Upper lobe of left lung (tissue), 6 donors: Measurements from ENCODE around the gene DISP3. TPM values are rescaled to one million over a fixed set of nuclear protein-coding genes. Genes with fewer than 3 reads are reported as not detected.

ENCODE experiments used
- ATAC-seq, 2 donors: fragments of 200-7000 bp; cut with Tn5 transposase; one replicate each; pipeline ENCODE4 v1.9.1; 2022; ENCODE audit warnings: mild to moderate bottlenecking in 2 of 2, moderate library complexity in 2 of 2; ENCODE audit not compliant: low FRiP score in 2 of 2
- DNase-seq, 2 donors: peaks; one replicate each; pipeline ENCODE4 v3.0.0-alpha.2; 2019 to 2020
- H3K27ac ChIP-seq, 4 donors: fragments of 200-600 bp; sonication (generic); one replicate each; pipeline ENCODE4 v1.5.1; 2016 to 2019
- H3K27me3 ChIP-seq, 4 donors: fragments of 200-600 bp; sonication (generic); one replicate each; pipeline ENCODE4 v1.5.1; 2017 to 2019
- H3K36me3 ChIP-seq, 4 donors: fragments of 200-600 bp; sonication (generic); one replicate each; pipeline ENCODE4 v1.5.1; 2016 to 2019
- H3K4me1 ChIP-seq, 4 donors: fragments of 200-600 bp; sonication (generic); one replicate each; pipeline ENCODE4 v1.5.1; 2018 to 2019
- H3K4me3 ChIP-seq, 4 donors: fragments of 200-600 bp; sonication (generic); one replicate each; pipeline ENCODE4 v1.5.1; 2017 to 2019; ENCODE audit warnings: mild to moderate bottlenecking in 2 of 4, moderate library complexity in 1 of 4
- H3K9me3 ChIP-seq, 4 donors: fragments of 200-600 bp; sonication (generic); one replicate each; pipeline ENCODE4 v1.5.1; 2018 to 2019
- CTCF ChIP-seq, 6 experiments: fragments of 450-650 bp in 4 of 6; fragments of 200-600 bp in 2 of 6; sonication (generic) in 2 of 6; IDR thresholded peaks; one replicate each; pipeline ENCODE4 v1.5.1; 2016 to 2019; ENCODE audit warnings: antibody characterized with exemption in 6 of 6
- EP300 ChIP-seq, 4 donors: sonication (generic); formaldehyde crosslinking; IDR thresholded peaks; one replicate each; pipeline ENCODE4 v1.5.1; 2017; ENCODE audit warnings: antibody characterized with exemption in 4 of 4, control low read depth in 2 of 4
- POLR2A ChIP-seq, 4 donors: fragments of 450-650 bp; IDR thresholded peaks; one replicate each; pipeline ENCODE4 v1.5.1; 2016 to 2017; ENCODE audit warnings: antibody characterized with exemption in 4 of 4, mild to moderate bottlenecking in 2 of 4
- POLR2AphosphoS5 ChIP-seq, 2 donors: sonication (generic); formaldehyde crosslinking; IDR thresholded peaks; one replicate each; pipeline ENCODE4 v1.5.1; 2017; ENCODE audit warnings: antibody characterized with exemption in 2 of 2
- WGBS, 2 donors: methylation state at CpG; one replicate each; pipeline ENCODE4 v1.1.5; 2017 to 2018; 5-methylcytosine and 5-hydroxymethylcytosine counted together
- total RNA-seq, 6 donors: library from RNA; depleted of rRNA in 4 of 6; stranded (reverse); fragments of >200 nt in 4 of 6; gene quantifications; one replicate each; pipeline versions ENCODE4 v1.1.0 to v1.2.1, GENCODE V29; 2016 to 2021
- donor health status: DM: no; HTN: no; CAD: no; lungs with moderate emphysema.
- donor health status: DM: no; HTN: yes; CAD: no; lungs with severe emphysema.

DISP3 gene
- total RNA-seq, 6 donors from 2014 or later: 0.07 to 0.79 (median 0.09) TPM; not detected in 3

- no peaks in the 10 kb centered on the region for H3K36me3 ChIP-seq
- H3K4me1 ChIP-seq: no peaks in the 10 kb centered on the region
- no peaks in the 10 kb centered on the region for H3K27me3 ChIP-seq
- H3K9me3 ChIP-seq: no peaks in the 10 kb centered on the region
- ATAC-seq (no peak), DNase-seq (peak in 1 of 2 donors; percentile 13)
- no peak overlapping the region for H3K4me3 ChIP-seq
- TF ChIP-seq POLR2A (IDR thresholded peaks at IDR 0.05) (no peak), EP300 (IDR thresholded peaks at IDR 0.05) (no peak), CTCF (IDR thresholded peaks at IDR 0.05) (no peak), POLR2AphosphoS5 (IDR thresholded peaks at IDR 0.05) (no peak)
- H3K27ac ChIP-seq: no peak overlapping the region
- 92% methylated on average over 8 to 9 of the region's 9 CpGs for WGBS, 2 donors
Measured at GRCh38 chr1:11516961-11517635, 38.1 kb downstream of the DISP3 start.

- no peak for ATAC-seq
- H3K27ac ChIP-seq: no peak overlapping the region
- TF ChIP-seq POLR2A (IDR thresholded peaks at IDR 0.05): no peak
- TF ChIP-seq EP300 (IDR thresholded peaks at IDR 0.05): no peak
- no peak for TF ChIP-seq POLR2AphosphoS5 (IDR thresholded peaks at IDR 0.05)
- TF ChIP-seq CTCF (IDR thresholded peaks at IDR 0.05): no peak
- 87% methylated on average over 15 to 16 of the region's 16 CpGs for WGBS, 2 donors
- no peaks in the 10 kb centered on the region for H3K36me3 ChIP-seq
- H3K9me3 ChIP-seq: no peaks in the 10 kb centered on the region
- no peak overlapping the region for H3K4me3 ChIP-seq
- H3K4me1 ChIP-seq: no peaks in the 10 kb centered on the region
- peak in 1 of 2 donors; percentile 9 for DNase-seq
- no peaks in the 10 kb centered on the region for H3K27me3 ChIP-seq
Measured at GRCh38 chr1:11518016-11518701, 39.2 kb downstream of the DISP3 start.

- Histone ChIP-seq H3K27ac (no peak overlapping the region), H3K9me3 (no peaks in the 10 kb centered on the region), H3K4me1 (no peaks in the 10 kb centered on the region), H3K36me3 (no peaks in the 10 kb centered on the region), H3K27me3 (no peaks in the 10 kb centered on the region), H3K4me3 (no peak overlapping the region)
- ATAC-seq: no peak
- TF ChIP-seq POLR2AphosphoS5 (IDR thresholded peaks at IDR 0.05) (no peak), POLR2A (IDR thresholded peaks at IDR 0.05) (no peak), CTCF (IDR thresholded peaks at IDR 0.05) (no peak), EP300 (IDR thresholded peaks at IDR 0.05) (no peak)
- DNase-seq: peak in 1 of 2 donors; percentile 10
- 83 to 86% methylated on average over 10 to 16 of the region's 18 CpGs for WGBS, 2 donors
Measured at GRCh38 chr1:11518791-11519628, 40.1 kb downstream of the DISP3 start.

GRCh38 chr1:11519629-11520031 is 40.7 kb downstream of the DISP3 start:
- Histone ChIP-seq H3K4me3 (no peak overlapping the region), H3K36me3 (no peaks in the 10 kb centered on the region), H3K4me1 (no peaks in the 10 kb centered on the region), H3K9me3 (no peaks in the 10 kb centered on the region), H3K27me3 (no peaks in the 10 kb centered on the region), H3K27ac (no peak overlapping the region)
- TF ChIP-seq CTCF (IDR thresholded peaks at IDR 0.05) (no peak), POLR2A (IDR thresholded peaks at IDR 0.05) (no peak), EP300 (IDR thresholded peaks at IDR 0.05) (no peak), POLR2AphosphoS5 (IDR thresholded peaks at IDR 0.05) (no peak)
- ATAC-seq: no peak
- 77% methylated on average over 10 of the region's 13 CpGs; no CpG with 5 or more reads in 1 of the 2 donors for WGBS, 2 donors
- DNase-seq: peak in 1 of 2 donors; percentile 13
